Myocyte (in vitro differentiated cells): ENCODE data around the gene ID2. TPM values are rescaled to one million over a fixed set of nuclear protein-coding genes. Genes with fewer than 3 reads are reported as not detected.
"Not testable (repeated sequence)": the region's sequence is repeated elsewhere in the genome, so short reads cannot be mapped to it uniquely, and the experiment has no call there.

Experiments used
- DNase-seq: peaks from one replicate; pipeline ENCODE4 v3.0.0-alpha.2; 2012; ENCODE audit warnings: low read depth
- total RNA-seq: library from RNA; depleted of rRNA; stranded (reverse); fragments of >200 nt; gene quantifications from 2 replicates; pipeline ENCODE4 v1.2.3, GENCODE V29; 2014

Gene ID2
- total RNA-seq, 1 donor from 2014 or later: 15.9 TPM

DNA sequence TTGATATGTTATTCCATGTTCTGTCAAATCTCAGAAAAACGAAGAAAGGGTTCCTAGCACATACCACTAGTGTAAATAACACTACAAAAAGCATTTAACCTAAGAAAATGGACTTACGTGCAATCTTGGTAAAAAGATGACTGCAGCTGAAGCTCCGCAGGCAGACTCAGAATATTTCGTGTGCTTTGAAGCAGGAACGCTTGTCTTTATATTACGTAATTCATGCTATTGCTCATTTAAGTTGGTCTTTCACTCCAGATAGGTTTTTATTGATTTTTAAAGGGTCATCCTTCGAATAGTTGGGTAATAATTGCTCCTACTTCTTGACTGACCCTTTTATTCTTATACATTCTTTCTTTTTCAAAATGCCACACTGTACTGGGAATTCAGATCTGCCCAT, 44.0 kb downstream of the ID2 start:
- DNase-seq: no peak

DNA sequence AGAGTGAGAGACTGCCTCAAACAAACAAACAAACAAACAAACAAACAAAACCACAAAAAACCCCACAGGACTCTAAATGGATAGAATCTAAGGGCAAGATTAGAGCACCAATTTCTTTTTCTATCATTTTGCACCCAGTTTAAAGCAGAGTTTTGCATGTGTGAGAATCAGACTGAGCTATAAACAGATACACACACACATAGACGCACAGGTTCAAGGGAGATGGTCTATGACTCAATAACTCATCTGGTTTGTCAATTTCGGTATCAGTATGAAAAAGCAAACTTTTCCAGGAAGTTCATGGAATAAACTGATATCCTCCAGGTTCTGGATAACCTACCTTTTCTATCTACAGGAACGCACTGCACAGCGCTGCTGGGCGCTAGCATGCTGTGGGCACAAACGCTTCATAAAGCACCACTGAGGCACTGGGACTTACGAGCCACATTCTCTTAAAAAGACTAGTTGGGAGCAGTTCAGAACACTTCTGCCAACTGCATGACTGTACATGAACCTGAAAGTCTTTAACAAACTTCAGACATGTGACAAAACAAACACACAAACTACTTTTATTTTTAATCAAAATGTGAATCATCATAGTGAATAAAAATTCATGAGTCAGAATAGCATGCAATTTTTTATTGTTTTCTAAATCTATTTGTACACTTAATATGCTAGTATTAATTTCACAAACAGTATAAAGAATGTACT, 46.6 kb downstream of the ID2 start:
- no peak for DNase-seq

DNA sequence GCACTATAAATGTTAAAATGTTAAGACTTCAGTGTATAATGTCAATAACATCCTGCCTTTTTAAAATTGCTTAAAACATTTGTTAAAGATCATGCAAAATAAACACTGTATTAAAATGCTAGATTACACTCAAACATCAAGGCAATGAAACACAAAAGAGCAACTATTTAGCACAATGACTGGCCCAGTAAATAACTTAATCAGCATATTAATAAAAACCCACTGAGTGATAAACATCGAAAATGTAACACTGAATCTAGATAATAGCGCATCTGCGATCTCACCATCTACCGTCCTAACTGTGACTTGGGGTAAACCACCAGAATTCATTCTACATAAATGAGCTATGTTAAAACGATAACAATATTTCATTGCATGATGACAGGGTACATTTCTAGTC, 47.2 kb downstream of the ID2 start:
- not testable (repeated sequence) for DNase-seq

DNA sequence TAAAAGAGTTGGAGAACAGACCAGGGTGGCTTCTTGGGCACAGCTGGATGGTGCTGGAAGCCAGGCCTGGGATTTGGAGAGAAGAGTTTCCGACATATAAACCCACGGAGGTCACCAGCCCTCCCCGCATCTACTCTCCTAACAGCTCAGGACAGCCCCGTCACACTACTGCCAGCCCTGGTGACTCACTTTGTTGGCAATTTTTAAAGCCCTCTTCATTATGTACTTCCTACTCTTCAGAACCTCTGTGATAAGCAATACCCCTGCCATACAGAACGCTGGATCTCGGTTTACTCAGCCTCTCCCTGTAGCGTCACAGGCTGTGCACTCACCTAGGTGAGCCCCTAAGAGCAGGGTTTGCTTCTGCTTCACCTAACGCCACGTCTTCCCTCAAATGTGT, 48.1 kb downstream of the ID2 start:
- DNase-seq: peak; percentile 66

DNA sequence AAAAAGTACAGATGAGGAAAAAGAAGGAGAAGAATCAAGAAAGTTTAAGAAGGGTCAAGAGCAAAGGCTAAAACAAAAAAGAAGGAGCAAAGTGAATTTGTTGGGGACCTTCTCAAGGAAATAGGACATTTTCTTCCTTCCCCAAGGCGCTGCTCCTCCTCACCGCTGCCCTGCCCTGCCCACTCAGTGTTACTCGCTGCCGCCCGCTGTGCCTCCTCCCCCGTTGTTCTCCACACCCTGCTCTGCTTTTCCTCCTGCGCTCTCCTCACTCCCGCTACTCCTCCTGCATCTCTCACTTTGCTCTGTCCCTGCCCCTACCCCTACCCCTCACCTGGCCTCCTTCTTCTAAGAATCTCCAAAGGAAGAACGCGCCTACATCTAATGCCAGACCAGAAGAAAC, 50.7 kb downstream of the ID2 start:
- no peak for DNase-seq

Other genes with a start within 250 kb of the ID2 start
- gene KIDINS220, start 155.6 kb downstream of the ID2 start, total RNA-seq: 49.9 and 62.0 TPM in 2 replicates